GM19397 (cell line): ENCODE results near the gene CLTCL1.

Experiments
- ATAC-seq: cut with Tn5 transposase; IDR thresholded peaks from one replicate; pipeline ENCODE4 v1.9.1; 2021; ENCODE audit warnings: mild to moderate bottlenecking, moderate library complexity; ENCODE audit not compliant: unreplicated experiment

The CLTCL1 gene

GRCh38 chr22:19152942-19153883 lies 138.3 kb downstream of the CLTCL1 start:
- ATAC-seq: no peak

GRCh38 chr22:19151329-19152191 lies 140.0 kb downstream of the CLTCL1 start:
- ATAC-seq: no peak

DNA sequence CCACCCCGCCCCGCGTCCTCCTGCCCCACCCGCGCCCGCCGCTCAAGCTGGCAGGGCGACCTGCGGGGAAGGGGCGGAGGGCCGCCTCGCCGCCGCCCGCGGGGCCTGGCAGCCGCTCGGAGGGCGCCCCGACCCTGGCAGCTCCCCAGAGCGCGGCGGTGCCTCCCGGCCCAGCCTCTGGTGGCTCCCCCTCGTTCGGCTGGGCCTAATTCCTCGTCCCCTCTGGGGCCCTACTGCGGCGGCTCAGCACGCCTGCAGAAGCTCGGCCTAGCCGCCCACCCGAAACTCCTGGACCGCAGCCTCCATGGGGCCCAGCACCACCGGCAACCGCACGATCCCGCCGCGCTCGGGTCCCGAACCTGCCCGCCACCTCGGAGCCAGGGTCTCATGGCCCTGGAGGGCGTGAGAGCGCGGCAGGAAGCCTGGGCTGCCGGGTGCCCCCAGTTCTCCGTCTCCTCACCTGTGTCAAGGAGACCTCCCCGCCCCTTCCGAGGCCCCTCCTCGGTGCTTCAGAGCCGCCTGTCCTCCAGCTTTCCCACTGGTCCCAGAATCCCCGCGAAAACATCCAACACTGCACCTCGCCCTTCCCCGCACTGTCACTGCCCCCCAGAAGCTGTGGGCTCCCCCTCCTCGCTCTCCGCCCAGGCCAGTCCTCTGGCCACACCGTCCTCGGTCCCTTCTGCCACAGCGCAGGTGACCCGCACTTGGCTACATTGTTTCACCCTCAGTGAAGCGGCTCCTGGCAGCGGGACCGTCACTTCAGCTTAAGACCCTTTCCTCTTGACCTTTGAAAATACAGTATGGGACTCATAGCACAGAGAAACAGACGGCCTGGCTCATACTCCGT lies 140.8 kb downstream of the CLTCL1 start:
- no peak for ATAC-seq

DNA sequence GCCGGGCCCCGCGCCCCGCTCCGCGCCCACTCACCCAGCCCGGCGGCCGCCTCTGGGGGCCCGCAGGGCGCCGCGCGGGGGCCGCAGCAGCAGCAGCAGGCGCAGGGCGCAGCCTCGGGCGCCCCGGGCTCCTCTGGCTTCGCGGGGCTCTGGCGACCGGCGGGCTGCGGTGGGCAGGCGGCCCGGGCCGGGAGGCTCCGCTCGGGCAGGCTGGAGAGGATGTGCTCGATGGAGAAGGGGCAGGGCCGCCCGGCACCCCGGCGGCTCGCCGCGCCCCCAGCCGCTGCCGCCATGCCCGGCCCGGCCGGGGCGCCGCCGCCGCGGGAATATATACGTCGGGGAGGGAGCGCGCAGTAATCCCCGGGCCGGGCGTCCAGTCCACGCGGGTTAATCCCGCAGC lies 141.5 kb downstream of the CLTCL1 start, which contains the start of gene GSC2:
Gene GSC2 (minus strand): TSS at position 302 of the 400 bp plus-strand sequence. CDS start 9 bp downstream, at position 293.
- ATAC-seq: no peak

- ATAC-seq: no peak
Measured at GRCh38 chr22:19149047-19149883, 142.3 kb downstream of the CLTCL1 start.

DNA sequence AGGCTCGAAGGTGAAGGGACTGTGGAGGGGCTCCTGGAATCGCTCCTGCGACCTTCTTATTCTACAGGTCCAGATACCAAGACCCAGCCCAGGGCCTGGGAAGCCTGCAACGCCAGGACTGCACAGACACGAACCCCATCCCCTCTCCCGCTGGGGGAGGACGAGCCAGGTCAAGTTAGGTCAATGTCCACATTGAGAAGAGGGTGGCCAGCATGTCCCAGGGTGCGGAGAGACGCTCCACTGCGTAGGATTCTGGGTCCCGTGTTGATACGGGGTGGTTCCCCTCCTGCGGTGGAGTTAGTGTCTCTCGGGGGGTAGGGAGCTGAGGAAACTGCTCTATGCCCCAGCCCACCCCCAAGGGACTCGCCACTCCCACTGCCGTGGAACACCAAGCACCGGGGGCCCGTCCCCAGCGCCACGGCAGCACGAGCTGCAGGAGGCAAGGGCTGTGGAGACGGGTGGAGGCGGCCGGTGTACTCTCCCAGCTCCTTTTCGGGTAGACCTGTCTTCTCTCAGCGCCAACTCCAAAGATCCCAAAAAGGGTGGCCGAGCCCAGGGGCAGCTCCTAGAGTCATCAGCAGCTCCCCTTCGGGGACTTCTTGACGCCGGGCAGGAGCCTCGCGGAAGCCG lies 143.0 kb downstream of the CLTCL1 start:
- no peak for ATAC-seq

DNA sequence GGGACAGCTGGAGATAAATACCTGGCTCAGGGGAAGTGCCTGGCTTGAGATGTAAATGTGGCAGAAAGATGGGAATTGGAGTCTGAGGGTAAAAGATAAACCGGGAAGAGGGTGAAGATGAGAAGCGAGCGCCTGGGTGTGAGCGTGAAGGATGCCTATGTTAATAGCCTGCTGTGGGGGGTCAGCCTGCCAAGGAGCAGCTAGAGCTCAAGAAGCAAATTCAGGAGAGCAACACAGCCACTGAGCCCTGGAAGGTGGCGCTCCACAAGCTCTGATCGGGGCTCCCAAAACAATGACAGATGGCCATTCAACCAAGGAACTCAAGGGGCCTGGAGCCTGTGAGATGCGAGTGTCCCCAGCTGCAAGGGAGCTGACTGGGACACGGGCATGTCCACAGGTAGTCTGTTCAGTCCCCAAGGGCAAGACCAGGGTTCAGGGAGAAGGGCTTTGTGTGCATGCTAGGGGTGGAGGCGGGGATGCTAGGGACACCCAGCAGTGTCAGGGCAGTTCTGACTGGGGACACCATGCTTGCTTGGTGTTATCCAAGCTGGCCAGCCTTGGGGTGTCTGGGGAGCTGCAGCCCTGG lies 144.2 kb downstream of the CLTCL1 start:
- ATAC-seq: no peak

- ATAC-seq: no peak
Measured at GRCh38 chr22:19146215-19146968, 145.1 kb downstream of the CLTCL1 start.

DNA sequence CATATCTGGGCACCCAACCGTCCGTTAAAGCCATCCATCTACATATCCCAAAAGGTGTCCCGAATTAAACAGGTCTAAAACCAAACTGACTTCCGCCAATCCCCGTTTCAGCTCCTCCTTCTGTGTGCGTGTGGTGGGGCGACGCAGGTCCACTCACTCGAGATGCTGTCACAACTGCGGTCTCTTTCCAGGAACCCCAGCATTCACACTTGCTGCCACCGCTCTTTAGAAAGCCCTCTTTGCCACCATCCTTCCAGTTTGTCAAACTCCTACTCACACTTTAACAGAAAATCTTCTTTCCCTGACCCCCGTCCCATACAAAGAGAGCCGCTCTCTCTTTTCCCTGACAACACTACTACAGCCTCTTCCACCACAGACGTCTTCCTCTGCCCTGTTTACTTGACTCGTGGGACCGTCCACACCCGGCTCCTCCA lies 147.5 kb downstream of the CLTCL1 start:
- no peak for ATAC-seq

GRCh38 chr22:19143212-19143611 lies 148.3 kb downstream of the CLTCL1 start:
- ATAC-seq: no peak

- no peak for ATAC-seq
Measured at GRCh38 chr22:19142394-19142793, 149.1 kb downstream of the CLTCL1 start.

GRCh38 chr22:19139974-19140373 lies 151.5 kb downstream of the CLTCL1 start:
- no peak for ATAC-seq

- ATAC-seq: no peak
Measured at GRCh38 chr22:19139001-19139356, 152.5 kb downstream of the CLTCL1 start.

GRCh38 chr22:19138217-19139000 lies 153.1 kb downstream of the CLTCL1 start:
- no peak for ATAC-seq

- no peak for ATAC-seq
Measured at GRCh38 chr22:19137384-19138216, 153.9 kb downstream of the CLTCL1 start.

DNA sequence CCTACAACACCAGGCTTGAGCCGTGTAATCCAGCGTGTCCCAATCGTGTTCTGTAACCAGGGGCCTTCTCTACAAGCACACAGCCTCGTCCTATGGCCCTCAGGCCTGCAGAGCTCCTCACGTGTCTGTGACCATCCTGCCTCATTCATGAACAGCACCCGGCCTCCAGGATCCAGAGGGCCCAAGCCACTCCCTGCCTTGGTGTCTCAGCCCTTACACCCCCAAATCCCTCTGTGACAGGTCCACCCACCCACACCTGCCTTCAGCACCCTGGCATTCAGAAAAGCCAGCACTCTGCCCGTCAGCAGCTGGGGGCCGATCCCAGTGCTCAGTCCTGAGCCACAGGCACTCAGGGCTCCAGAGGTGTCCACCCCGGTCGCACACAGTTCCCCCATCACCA lies 154.6 kb downstream of the CLTCL1 start:
- ATAC-seq: no peak

- ATAC-seq: no peak
Measured at GRCh38 chr22:19134874-19135273, 156.6 kb downstream of the CLTCL1 start.
